HG02678 (cell line): ENCODE measurements around the gene CHRDL2.
"Not testable (repeated sequence)": the region's sequence is repeated elsewhere in the genome, so short reads cannot be mapped to it uniquely, and the experiment has no call there.

ENCODE experiments used
- ATAC-seq: cut with Tn5 transposase; IDR thresholded peaks from one replicate; pipeline ENCODE4 v1.9.1; 2021; ENCODE audit warnings: mild to moderate bottlenecking, moderate library complexity; ENCODE audit not compliant: unreplicated experiment

The CHRDL2 gene, protein sequence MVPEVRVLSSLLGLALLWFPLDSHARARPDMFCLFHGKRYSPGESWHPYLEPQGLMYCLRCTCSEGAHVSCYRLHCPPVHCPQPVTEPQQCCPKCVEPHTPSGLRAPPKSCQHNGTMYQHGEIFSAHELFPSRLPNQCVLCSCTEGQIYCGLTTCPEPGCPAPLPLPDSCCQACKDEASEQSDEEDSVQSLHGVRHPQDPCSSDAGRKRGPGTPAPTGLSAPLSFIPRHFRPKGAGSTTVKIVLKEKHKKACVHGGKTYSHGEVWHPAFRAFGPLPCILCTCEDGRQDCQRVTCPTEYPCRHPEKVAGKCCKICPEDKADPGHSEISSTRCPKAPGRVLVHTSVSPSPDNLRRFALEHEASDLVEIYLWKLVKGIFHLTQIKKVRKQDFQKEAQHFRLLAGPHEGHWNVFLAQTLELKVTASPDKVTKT

DNA sequence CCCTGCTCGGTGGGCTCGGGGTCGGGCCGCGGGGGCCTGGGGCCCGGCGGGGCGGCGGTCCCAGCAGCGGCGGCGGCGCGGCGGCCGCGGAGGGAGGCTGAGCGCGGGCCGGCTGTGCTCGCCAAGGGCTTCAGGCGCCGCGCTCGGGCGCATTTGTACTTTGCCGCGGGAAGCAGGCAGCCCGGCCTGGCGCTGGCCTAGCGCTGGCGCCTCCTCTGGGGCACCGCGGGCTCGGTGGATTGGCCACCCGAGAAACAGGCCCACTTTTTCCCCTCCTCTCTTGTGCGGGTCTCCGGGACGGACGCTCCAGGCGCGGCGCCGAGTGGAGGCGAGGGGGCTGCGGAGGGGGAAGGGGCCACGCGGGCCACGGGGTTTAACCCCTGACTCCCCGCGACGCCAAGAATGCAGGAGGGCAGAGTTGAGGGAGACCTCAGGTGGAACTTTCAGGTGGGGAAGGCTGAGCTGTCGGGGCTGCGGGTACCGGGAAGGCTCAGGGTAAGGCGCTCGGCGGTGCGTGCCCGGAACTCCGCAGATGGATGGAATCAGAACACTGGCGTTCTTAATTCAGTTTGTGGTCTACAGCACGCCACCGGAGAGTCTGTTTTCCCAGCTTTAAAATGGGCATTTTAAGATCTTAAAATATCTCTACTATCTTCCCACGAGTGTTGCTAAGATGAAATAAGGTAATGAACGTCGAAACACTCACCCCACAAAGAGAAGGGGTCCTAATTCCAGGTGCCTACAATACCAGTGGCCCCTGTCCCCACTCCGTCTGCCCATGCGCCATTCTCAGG is at the start of gene CHRDL2:
TSS of gene CHRDL2 (minus strand) at position 126 of the 794 bp plus-strand sequence. CDS start 538 bp downstream, outside the sequence.
- ATAC-seq = no peak

DNA sequence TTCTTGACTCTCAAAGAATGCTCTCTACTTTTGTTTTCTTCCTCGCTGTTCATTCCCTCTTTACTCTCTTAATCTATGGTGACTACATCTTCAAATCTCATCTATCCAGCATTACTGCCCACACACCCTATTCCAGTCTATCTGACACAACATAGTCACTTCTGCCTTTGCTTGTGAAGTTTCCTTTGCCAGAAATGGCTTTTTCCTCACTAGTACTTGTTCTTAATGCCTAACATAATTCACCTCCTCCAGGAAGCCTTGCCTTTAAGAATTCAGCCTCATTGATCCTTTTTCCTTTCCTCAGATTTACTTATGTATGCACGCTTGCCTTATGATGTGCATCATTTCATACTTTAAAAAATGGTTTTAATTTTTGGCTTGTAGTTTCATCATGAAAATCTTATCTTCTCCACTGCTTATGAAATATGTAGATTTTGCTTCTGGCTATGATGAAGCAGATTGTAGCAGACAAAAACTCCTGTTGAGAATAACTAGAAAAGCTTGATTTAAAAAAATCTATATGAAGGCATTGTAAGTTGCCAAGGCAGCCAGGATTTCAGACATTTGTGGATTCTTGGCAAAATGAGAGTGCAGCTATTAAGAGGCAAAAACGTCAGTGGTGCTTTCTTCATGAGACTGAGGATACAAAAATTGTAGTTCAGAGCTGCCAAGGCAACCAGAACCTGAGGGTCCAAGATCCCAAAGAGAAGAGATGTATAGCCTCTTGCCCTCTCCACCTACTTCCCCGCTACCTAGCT is 49.2 kb upstream of the CHRDL2 start:
- no peak for ATAC-seq

DNA sequence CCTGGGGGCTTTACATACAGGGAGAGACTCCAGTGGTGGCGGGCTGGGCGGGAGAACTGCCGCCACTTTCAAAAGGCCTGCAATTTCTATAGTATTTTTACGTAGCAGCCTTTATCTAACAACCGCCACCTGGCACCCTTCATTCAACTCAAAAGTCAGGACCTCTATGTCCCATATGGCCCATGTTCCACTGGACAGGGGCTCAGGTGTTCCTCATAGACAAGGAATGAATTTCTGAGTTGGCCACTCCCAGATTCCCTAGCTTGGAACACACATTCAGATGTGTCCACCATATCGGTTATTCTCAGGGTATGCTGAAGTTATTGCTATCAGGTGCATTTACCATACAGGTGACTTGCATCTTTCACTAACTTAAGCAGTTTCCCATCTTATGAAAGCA is 47.4 kb upstream of the CHRDL2 start:
- no peak for ATAC-seq

DNA sequence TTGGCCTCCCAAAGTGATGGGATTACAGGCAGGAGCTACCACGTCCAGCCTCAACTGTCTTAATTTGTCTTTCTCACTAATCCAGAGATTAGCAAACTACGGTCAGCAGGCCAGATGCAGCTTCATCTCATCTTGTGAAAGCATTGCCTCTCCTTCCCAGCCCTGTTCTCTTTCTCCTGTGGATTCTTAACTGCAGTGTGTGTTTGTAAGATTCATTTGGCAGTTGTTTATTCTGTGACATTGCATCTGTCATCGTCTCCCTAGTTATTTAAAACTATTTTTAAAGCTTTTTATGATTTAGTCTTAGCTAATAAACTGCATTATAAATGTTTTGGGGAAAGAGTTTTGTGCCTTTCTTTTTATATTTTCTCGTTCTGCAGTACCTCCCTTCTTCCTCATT is 46.7 kb upstream of the CHRDL2 start:
- no peak for ATAC-seq

DNA sequence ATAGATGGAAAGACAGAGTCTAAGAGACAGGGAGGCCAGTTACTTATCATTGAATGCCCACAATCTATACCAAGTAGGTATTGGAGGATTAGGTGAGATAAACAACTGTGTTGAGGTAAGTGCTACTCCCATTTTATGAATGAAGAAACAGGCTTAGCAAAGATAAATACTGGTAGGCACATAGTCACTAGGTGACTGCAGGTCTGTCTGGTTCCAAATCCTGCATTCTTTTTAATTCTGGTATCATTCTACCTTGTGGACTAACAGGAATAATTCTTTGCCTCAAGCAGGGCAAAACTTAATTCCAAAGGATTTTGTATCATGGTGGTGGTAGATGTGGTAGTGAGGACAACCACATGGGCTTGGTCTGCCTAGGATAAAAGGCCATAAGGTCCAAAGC is 45.8 kb upstream of the CHRDL2 start:
- no peak for ATAC-seq

DNA sequence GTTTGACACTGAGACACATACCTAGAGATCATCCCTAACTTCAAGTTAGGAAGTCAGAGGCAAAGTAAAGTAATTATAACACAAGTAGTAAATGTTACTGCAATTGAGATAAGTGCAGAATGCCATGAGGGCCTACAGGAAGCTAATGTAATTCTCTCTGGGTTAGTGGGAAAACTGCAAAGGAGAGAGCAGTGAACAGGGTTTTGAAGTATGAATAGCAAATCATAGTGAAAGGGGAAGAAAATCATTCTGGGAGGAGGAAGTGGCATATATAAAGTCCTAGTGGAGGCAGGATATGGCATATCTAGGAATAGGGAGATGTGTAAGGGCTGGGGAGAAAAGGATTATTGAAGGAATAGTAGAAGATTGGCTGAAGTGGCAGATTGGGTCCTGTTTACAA is 45.3 kb upstream of the CHRDL2 start:
- ATAC-seq = no peak

DNA sequence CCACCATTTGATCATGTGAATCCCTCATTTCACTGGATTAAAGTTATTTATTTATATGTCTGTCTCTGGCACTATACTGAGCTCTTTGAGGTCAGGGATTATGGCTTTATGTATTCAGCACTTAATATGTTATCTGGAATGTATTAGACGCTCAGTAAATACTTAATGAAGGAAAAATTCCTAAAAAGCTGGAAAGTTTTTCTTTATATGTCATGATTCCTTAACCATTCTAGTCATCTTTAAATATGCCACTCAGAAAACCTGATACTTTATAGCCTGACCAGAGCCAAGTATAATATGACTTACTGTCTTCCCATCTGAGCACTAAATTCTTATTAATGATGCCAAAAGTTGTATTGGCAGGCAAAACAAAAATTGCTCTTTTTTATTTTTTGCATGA is 44.5 kb upstream of the CHRDL2 start:
- no peak for ATAC-seq

DNA sequence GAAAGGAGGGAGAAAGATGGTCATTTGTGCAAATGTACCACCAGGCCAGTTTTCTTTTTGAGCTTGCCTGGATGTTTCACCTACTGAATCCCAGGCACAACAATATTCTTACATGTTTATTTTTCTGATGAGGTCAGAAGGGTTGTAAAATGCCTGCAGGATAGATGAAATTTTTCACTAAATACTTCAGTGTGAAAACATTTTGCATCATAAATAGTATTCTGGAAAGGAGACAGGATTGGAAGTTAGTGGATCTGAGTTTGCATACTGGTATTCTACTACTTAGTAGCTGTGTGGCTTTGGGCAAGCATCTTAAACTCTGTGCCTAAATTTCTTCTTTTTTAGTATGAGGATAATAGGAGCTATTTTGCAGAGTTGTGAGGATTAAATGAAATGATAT is 42.2 kb upstream of the CHRDL2 start:
- ATAC-seq = no peak

DNA sequence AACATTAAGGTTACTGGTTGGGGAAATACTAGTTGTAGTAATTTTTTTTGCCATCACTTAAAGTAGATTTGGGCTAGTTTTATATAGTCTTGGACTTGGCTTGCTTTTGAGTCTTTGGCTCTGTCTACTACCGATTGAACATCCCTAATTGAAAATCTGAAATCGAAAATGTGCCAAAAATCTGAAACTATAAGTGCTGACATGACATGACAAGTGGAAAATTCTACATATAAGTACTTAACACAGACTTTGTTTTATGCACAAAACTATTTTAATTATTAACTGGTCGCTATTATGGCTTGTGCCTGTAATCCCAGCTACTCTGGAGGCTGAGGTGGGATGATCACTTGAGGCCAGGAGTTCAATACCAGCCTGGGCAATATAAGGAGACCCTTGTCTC is 39.9 kb upstream of the CHRDL2 start:
- ATAC-seq = no peak

DNA sequence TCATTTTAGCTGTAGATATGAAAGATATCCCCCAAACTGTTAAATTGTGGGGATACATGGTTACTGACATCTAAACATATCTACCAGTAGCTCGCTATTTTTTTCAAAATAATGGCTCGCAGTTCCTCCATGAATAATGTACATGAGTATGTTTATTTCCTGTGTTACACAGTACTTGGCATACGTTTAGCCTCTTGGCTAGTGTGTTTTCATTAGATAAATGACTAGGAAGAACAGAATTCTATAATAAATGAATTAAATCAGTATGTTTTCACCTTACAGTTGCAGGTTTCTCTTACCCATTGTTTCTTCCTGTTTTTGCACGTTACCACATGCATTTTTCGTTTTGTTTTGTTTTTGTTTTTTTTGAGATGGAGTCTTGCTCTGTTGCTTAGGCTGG is 39.2 kb upstream of the CHRDL2 start:
- no peak for ATAC-seq

- no peak for ATAC-seq
Observed at GRCh38 chr11:74769055-74769707, 38.0 kb upstream of the CHRDL2 start.

- peak; percentile 48 for ATAC-seq
Observed at GRCh38 chr11:74768172-74768651, 37.0 kb upstream of the CHRDL2 start.

DNA sequence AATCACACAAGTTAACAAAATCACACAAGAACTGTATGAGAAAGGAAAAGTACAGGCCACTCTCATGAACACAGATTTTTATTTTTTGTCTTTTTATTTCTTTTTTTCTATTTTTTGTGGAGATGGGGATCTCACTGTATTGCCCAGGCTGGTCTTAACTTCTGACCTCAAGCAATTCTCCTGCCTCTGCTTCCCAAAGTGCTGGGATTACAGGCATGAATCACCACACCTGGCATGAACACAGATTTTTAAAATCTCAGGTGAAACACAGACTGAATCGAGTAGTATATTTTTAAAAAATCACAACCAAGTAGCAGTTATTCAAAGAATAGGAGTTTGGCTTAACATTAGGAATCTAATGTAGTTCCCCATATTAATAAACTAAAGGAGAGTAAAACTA is 35.7 kb upstream of the CHRDL2 start:
- no peak for ATAC-seq

DNA sequence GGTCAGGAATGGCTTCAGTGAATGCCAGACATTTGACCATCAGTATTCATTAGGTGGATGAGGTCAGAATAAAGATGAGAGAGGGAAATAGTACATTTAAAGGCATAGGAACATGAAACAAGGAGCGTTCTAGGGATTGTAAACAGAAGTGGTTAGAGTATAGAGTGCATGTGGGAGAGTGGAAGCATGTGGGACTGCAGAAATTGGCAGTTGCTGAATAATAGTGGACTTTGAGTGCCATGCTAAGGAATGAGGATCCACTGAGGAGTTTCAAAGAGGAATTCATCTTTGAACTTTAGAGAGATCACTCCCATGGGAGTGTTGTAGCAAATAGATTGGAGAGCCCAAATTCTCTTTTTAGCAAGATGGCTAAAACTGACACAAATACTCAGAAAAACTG is 25.3 kb upstream of the CHRDL2 start:
- ATAC-seq = no peak

GRCh38 chr11:74755395-74755995 is 24.3 kb upstream of the CHRDL2 start:
- no peak for ATAC-seq

DNA sequence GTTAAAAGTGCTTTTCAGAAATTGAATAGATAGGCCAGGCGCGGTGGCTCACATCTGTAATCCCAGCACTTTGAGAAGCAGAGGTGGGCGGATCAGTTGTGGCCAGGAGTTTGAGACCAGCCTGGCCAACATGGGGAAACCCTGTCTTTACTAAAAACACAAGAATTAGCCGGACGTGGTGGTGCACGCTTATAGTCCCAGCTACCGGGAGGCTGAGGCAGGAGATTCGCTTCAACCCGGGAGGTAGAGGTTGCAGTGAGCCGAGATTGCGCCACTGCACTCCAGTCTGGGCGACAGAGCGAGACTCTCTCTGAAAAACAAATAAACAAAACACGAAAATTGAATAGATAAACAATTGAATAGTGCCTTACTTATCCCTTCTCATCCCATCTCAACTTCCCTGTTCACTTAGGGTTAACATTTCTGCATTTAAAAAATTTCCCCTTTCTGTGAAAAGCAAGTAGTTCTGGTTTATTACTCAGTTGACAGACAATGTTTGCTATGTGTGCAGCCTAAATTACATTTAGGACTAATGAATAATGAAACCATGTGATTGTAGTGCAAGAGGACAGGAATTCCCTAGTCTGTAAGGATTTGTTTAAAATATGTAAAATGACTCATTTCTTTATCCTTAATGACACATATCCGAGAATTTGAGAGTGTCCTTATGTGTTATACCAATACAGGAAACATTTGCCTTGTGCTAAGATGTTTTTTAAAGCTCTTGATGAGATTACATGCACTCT is 23.5 kb upstream of the CHRDL2 start:
- ATAC-seq = no peak

GRCh38 chr11:74751303-74751702 is 20.1 kb upstream of the CHRDL2 start:
- ATAC-seq = no peak

GRCh38 chr11:74750598-74750997 is 19.4 kb upstream of the CHRDL2 start:
- not testable (repeated sequence) for ATAC-seq

- no peak for ATAC-seq
Observed at GRCh38 chr11:74749965-74750296, 18.7 kb upstream of the CHRDL2 start.
